HCT116 (cell line): Measurements from ENCODE around the gene TMUB1. TPM values are rescaled to one million over a fixed set of nuclear protein-coding genes. Genes with fewer than 3 reads are reported as not detected.

Experiments
- ATAC-seq: fragments of 200-7000 bp; cut with Tn5 transposase; 2 replicates; pipeline ENCODE4 v1.9.1; 2020; ENCODE audit warnings: mild to moderate bottlenecking, moderate library complexity
- BruUV-seq: library from RNA; stranded (reverse); fragments of 400-500 nt; replicated peaks from 2 replicates; lab custom pipeline; 2021; lab: Mats Ljungman, UMichigan
- CTCF ChIA-PET: fragments of 300-600 bp; sonication (Branson Sonifier 250); formaldehyde crosslinking; loops from one replicate; lab custom pipeline; 2021; ENCODE audit warnings: antibody characterized with exemption; lab: Charles Lee
- POLR2A ChIA-PET: fragments of 300-600, 350-600 bp; sonication (Branson Sonifier 250); formaldehyde crosslinking; loops from one replicate; lab custom pipeline; 2021; ENCODE audit warnings: antibody characterized with exemption; lab: Charles Lee
- RAD21 ChIA-PET, 2 experiments: fragments of 300-600 bp; sonication (Branson Sonifier 250); formaldehyde crosslinking; loops; one replicate each; lab custom pipeline; 2023; ENCODE audit warnings: low total read pairs in 2 of 2; ENCODE audit not compliant: uncharacterized antibody in 2 of 2, unreplicated experiment in 2 of 2, low non-redundant PET in 1 of 2; lab: Charles Lee
- DNase-seq: peaks from one replicate; pipeline ENCODE4 v3.0.0-alpha.2; 2010; ENCODE audit warnings: low read depth, low spot score
- H2AFZ ChIP-seq: fragments of 200-600 bp; shearing (Covaris generic), sonication (generic); 2 replicates; pipeline ENCODE4 v1.6.1; 2017; ENCODE audit warnings: low read depth, mixed run types, mixed read lengths, antibody characterized with exemption, low read length; ENCODE audit not compliant: poor library complexity, severe bottlenecking
- H3K27ac ChIP-seq: 2 replicates; pipeline ENCODE4 v1.5.1; 2012; ENCODE audit warnings: low read depth, low read length
- H3K27me3 ChIP-seq: fragments of 200-600 bp; sonication (generic); 2 replicates; pipeline ENCODE4 v1.6.1; 2016; ENCODE audit warnings: mixed run types, low read length, mixed read lengths; ENCODE audit not compliant: insufficient read depth
- H3K36me3 ChIP-seq, 2 experiments: fragments of 200-500 bp in 1 of 2; fragments of 200-600 bp in 1 of 2; sonication (Bioruptor generic) in 1 of 2; sonication (generic) in 1 of 2; 2 replicates each; pipeline versions ENCODE4 v1.5.1 to v1.6.1; 2014 to 2016; ENCODE audit warnings: low read length in 2 of 2, inconsistent platforms in 1 of 2, mixed read lengths in 1 of 2, mixed run types in 1 of 2; ENCODE audit not compliant: insufficient read depth in 2 of 2, control insufficient read depth in 1 of 2
- H3K4me1 ChIP-seq, 2 experiments: fragments of 200-600 bp in 1 of 2; sonication (generic) in 1 of 2; 2 replicates each; pipeline versions ENCODE4 v1.5.1 to v1.6.1; 2012 to 2017; ENCODE audit warnings: low read length in 2 of 2, inconsistent platforms in 1 of 2, mild to moderate bottlenecking in 1 of 2, mixed read lengths in 1 of 2, mixed run types in 1 of 2, moderate library complexity in 1 of 2; ENCODE audit not compliant: insufficient read depth in 2 of 2, control insufficient read depth in 1 of 2
- H3K4me2 ChIP-seq: fragments of 200-600 bp; sonication (generic); 2 replicates; pipeline ENCODE4 v1.6.1; 2017; ENCODE audit warnings: mixed run types, low read length, mixed read lengths
- H3K4me3 ChIP-seq, 2 experiments: fragments of 200-600 bp in 1 of 2; sonication (generic) in 1 of 2; replicated peaks in 1 of 2; 2 replicates each; pipeline ENCODE4 v1.5.1; 2011 to 2016; ENCODE audit warnings: low read length in 2 of 2, control low read depth in 1 of 2, low read depth in 1 of 2, mild to moderate bottlenecking in 1 of 2, mixed read lengths in 1 of 2, mixed run types in 1 of 2
- H3K79me2 ChIP-seq: fragments of 200-600 bp; sonication (generic); 2 replicates; pipeline ENCODE4 v1.6.1; 2017; ENCODE audit warnings: mild to moderate bottlenecking, mixed run types, low read length, moderate library complexity, mixed read lengths; ENCODE audit not compliant: insufficient read depth
- H3K9ac ChIP-seq: fragments of 200-600 bp; sonication (generic); 2 replicates; pipeline ENCODE4 v1.6.1; 2016; ENCODE audit warnings: low read length, mixed read lengths
- H3K9me2 ChIP-seq: fragments of 200-600 bp; sonication (generic), shearing (Covaris generic); 2 replicates; pipeline ENCODE4 v1.6.1; 2017; ENCODE audit warnings: mixed run types, mild to moderate bottlenecking, moderate library complexity; ENCODE audit not compliant: insufficient read depth
- H3K9me3 ChIP-seq, 2 experiments: fragments of 200-500 bp in 1 of 2; fragments of 200-600 bp in 1 of 2; sonication (Bioruptor generic) in 1 of 2; sonication (generic) in 1 of 2; 2 replicates each; pipeline ENCODE4 v1.6.1; 2014 to 2017; ENCODE audit warnings: low read length in 2 of 2, mixed read lengths in 2 of 2, inconsistent platforms in 1 of 2, low read depth in 1 of 2, mild to moderate bottlenecking in 1 of 2, mixed run types in 1 of 2, moderate library complexity in 1 of 2; ENCODE audit not compliant: control insufficient read depth in 1 of 2, insufficient read depth in 1 of 2
- H4K20me1 ChIP-seq: fragments of 200-600 bp; sonication (generic), shearing (Covaris generic); 2 replicates; pipeline ENCODE4 v1.6.1; 2017; ENCODE audit warnings: mixed run types, mild to moderate bottlenecking, moderate library complexity; ENCODE audit not compliant: insufficient read depth
- CBX3 ChIP-seq: IDR thresholded peaks from 2 replicates; pipeline ENCODE4 v1.6.1; 2012; ENCODE audit warnings: low read depth
- EGR1 ChIP-seq: IDR thresholded peaks from 2 replicates; pipeline ENCODE4 v1.6.1; 2012; ENCODE audit warnings: low read depth
- ELF1 ChIP-seq: IDR thresholded peaks from 2 replicates; pipeline ENCODE4 v1.6.1; 2012; ENCODE audit warnings: low read depth, borderline replicate concordance
- EZH2phosphoT487 ChIP-seq: fragments of 200-600 bp; IDR thresholded peaks from 2 replicates; pipeline ENCODE4 v1.6.1; 2018; ENCODE audit warnings: antibody characterized with exemption, borderline replicate concordance
- POLR2A ChIP-seq: IDR thresholded peaks from 2 replicates; pipeline ENCODE4 v1.7.0; 2011; ENCODE audit warnings: borderline replicate concordance; ENCODE audit not compliant: insufficient read depth, insufficient read length; ENCODE audit errors: extremely low read depth
- SIN3A ChIP-seq: IDR thresholded peaks from 2 replicates; pipeline ENCODE4 v1.6.1; 2012; ENCODE audit warnings: low read depth
- SP1 ChIP-seq: IDR thresholded peaks from 2 replicates; pipeline ENCODE4 v1.6.1; 2012; ENCODE audit warnings: low read depth
- intact Hi-C: fragments of 100-400 bp; cut with micrococcal nuclease; formaldehyde crosslinking; loops from 2 replicates; pipeline ENCODE4 v1.10.0; 2022
- total RNA-seq: library from RNA; stranded (reverse); gene quantifications from one replicate; pipeline ENCODE4 v1.2.1, GENCODE V29; 2021; ENCODE audit not compliant: unreplicated experiment
- TF ChIP-seq, protein P1 (sequence below): IDR thresholded peaks from 2 replicates; pipeline ENCODE4 v1.6.1; 2011; ENCODE audit warnings: mild to moderate bottlenecking, low read length, moderate library complexity; ENCODE audit not compliant: insufficient replicate concordance; ENCODE audit errors: extremely low read depth
- TF ChIP-seq, protein P2 (sequence below): IDR thresholded peaks from 2 replicates; pipeline ENCODE4 v1.6.1; 2012

Gene TMUB1
- total RNA-seq, 1 experiment from 2014 or later = 75.8 TPM

DNA sequence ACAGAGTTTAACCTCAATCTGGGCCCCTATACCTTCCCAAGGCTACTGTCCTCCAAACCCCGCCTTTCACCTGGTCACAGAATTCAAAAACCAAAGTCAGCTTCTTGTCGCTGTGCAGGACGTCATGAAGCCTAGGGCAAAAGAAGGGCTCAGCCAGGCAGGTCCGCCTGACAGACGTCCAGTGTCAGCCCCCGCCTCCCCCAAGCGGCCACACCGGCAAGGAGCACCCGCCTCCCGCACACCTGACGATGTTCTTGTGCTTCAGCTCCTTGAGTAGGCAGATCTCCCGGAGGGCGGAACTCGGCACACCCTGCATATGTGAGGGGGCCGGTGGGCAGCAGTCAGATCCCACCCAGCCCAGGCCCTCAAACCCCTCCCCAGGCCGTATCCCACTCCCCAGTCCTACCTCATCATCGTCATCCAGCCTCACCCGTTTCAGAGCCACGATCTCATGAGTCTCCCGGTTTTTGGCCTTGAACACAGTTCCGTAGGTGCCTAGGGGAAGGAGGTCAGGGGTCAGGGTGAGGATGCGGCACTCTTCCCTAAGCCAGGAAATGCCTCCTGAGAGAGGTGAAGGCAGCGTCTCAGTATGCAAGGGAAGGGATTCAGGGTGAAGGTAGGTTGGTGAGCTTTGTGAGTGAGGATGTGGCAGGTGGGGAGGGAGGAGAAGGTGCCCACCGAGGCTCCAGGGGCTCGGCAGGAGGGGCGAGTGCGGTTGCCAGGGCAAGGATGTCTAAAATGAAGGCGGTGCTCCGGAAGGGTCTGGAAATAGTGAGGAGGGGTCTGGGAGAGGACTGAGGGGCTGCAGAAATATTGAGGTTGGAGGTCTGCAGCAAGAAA, 26.4 kb downstream of the TMUB1 start:
- DNase-seq (no peak), ATAC-seq (no peak)
- no peak overlapping the region for H2AFZ ChIP-seq
- TF ChIP-seq SP1 = no peak
- no peak for TF ChIP-seq SIN3A
- TF ChIP-seq EGR1 = no peak
- no peak for TF ChIP-seq POLR2A
- TF ChIP-seq, protein P1, sequence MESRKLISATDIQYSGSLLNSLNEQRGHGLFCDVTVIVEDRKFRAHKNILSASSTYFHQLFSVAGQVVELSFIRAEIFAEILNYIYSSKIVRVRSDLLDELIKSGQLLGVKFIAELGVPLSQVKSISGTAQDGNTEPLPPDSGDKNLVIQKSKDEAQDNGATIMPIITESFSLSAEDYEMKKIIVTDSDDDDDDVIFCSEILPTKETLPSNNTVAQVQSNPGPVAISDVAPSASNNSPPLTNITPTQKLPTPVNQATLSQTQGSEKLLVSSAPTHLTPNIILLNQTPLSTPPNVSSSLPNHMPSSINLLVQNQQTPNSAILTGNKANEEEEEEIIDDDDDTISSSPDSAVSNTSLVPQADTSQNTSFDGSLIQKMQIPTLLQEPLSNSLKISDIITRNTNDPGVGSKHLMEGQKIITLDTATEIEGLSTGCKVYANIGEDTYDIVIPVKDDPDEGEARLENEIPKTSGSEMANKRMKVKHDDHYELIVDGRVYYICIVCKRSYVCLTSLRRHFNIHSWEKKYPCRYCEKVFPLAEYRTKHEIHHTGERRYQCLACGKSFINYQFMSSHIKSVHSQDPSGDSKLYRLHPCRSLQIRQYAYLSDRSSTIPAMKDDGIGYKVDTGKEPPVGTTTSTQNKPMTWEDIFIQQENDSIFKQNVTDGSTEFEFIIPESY = no peak
- no peak for TF ChIP-seq CBX3
- TF ChIP-seq EZH2phosphoT487 = no peak
- TF ChIP-seq, protein P2, sequence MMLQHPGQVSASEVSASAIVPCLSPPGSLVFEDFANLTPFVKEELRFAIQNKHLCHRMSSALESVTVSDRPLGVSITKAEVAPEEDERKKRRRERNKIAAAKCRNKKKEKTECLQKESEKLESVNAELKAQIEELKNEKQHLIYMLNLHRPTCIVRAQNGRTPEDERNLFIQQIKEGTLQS = no peak
- no peak for TF ChIP-seq ELF1
- POLR2A ChIA-PET = no interaction called here
- H4K20me1 ChIP-seq = no peaks in the 10 kb centered on the region
- no peaks in the 10 kb centered on the region for H3K36me3 ChIP-seq
- peak overlapping the region; percentile 95 for H3K4me2 ChIP-seq
- peak overlapping the region; percentile 38; the same call in 1 of the 2 replicates for H3K27ac ChIP-seq
- CTCF ChIA-PET = no interaction called here
- H3K9me3 ChIP-seq = no peaks in the 10 kb centered on the region
- no peaks in the 10 kb centered on the region for H3K9me2 ChIP-seq
- H3K4me3 ChIP-seq = peak overlapping the region; percentile 81 to 90
- H3K4me1 ChIP-seq = peaks cover 21 to 36% of the 10 kb centered on the region in 2 experiments
- H3K27me3 ChIP-seq = no peaks in the 10 kb centered on the region
- BruUV-seq = no TSS peak
- RAD21 ChIA-PET = no interaction called here
- intact Hi-C loops = no loop called here
- peaks cover 23% of the 10 kb centered on the region for H3K79me2 ChIP-seq
- peak overlapping the region; percentile 91 for H3K9ac ChIP-seq
